ENCODE measurements around the gene NAP1L1. TPM values are rescaled to one million over a fixed set of nuclear protein-coding genes. Genes with fewer than 3 reads are reported as not detected.
A peak's percentile ranks its signal among the peaks of the same experiment; 100 is the strongest.

Gene NAP1L1
- total RNA-seq, 2 experiments from 2014 or later = 1,148 to 1,176 TPM

GRCh38 chr12:76072568-76072967, 11.9 kb downstream of the NAP1L1 start:
- peaks cover 55% of the 10 kb centered on the region for H3K4me1 Mint-ChIP-seq
- H3K27me3 Mint-ChIP-seq = no peaks in the 10 kb centered on the region
- no peak for DNase-seq
- no peaks in the 10 kb centered on the region for H3K9me3 Mint-ChIP-seq
- no peak overlapping the region for H3K27ac Mint-ChIP-seq
- peaks cover 68% of the 10 kb centered on the region for H3K36me3 Mint-ChIP-seq
- H3K4me3 Mint-ChIP-seq = no peak overlapping the region

DNA sequence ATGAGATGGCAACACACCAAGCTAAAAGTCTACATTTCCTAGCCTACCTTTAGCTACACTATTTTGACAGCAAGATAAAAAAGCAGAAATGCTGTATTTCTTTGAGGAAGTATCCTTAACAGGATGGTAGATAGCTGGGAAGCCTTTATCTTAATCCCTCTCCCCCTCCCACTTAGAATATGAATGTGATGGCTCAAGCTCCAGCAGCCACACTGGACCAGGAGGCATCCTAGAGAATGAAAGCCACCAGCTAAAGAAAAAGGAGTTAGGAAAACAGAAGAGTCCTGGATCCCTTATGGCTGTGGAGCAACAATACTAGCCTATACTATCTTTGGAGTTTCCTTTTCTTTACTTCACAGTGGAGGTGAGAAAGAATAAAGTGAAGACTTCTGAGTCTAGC, 15.1 kb downstream of the NAP1L1 start:
- H3K36me3 Mint-ChIP-seq = peaks cover 82% of the 10 kb centered on the region
- H3K27ac Mint-ChIP-seq = peak overlapping the region; percentile 59
- H3K27me3 Mint-ChIP-seq = no peaks in the 10 kb centered on the region
- H3K9me3 Mint-ChIP-seq = peaks cover 13% of the 10 kb centered on the region
- H3K4me3 Mint-ChIP-seq = no peak overlapping the region
- peaks cover 42% of the 10 kb centered on the region for H3K4me1 Mint-ChIP-seq
- DNase-seq = no peak

- Mint-ChIP-seq H3K4me3 (no peak overlapping the region), H3K4me1 (peaks cover 33% of the 10 kb centered on the region), H3K27ac (no peak overlapping the region), H3K9me3 (peaks cover 13% of the 10 kb centered on the region), H3K27me3 (no peaks in the 10 kb centered on the region), H3K36me3 (peaks cover 87% of the 10 kb centered on the region)
- no peak for DNase-seq
These were observed 18.6 kb downstream of the NAP1L1 start for GRCh38 chr12:76065917-76066316.

- H3K4me1 Mint-ChIP-seq = peaks cover 35% of the 10 kb centered on the region
- no peak overlapping the region for H3K27ac Mint-ChIP-seq
- no peak overlapping the region for H3K4me3 Mint-ChIP-seq
These were observed 19.6 kb downstream of the NAP1L1 start for GRCh38 chr12:76064904-76065303.

DNA sequence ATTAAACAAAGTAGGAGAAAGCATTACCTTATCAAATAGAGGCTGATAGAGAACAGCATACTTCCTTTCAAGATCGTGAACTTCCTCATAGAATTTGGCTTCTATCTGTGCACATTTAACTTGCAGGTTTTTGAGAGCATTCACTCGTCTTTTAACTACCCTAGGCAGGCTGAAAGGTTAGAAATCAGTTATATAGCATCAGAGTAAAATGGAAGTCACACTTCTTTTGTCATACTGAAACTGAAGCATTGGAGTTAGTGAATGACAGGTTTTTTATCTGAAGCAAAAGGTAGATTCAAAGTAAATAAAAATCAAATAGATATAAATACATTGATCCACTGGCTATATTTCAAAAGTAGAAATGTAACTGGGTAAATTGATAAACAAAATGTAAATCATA, 24.4 kb downstream of the NAP1L1 start:
- Mint-ChIP-seq H3K27me3 (no peaks in the 10 kb centered on the region), H3K9me3 (peaks cover 5% of the 10 kb centered on the region), H3K4me3 (no peak overlapping the region), H3K27ac (peak overlapping the region; percentile 19), H3K36me3 (peaks cover 55% of the 10 kb centered on the region), H3K4me1 (peaks cover 23% of the 10 kb centered on the region)
- no peak for DNase-seq

More at GRCh38 chr12:76064904-76065303, 19.6 kb downstream of the NAP1L1 start:
- H3K36me3 Mint-ChIP-seq = peaks cover 83% of the 10 kb centered on the region
- H3K27me3 Mint-ChIP-seq = no peaks in the 10 kb centered on the region
- peaks cover 13% of the 10 kb centered on the region for H3K9me3 Mint-ChIP-seq
- DNase-seq = no peak

- H3K4me1 Mint-ChIP-seq = peaks cover 14% of the 10 kb centered on the region
- no peaks in the 10 kb centered on the region for H3K9me3 Mint-ChIP-seq
- H3K27ac Mint-ChIP-seq = no peak overlapping the region
- DNase-seq = no peak
- H3K36me3 Mint-ChIP-seq = peaks cover 44% of the 10 kb centered on the region
- H3K27me3 Mint-ChIP-seq = no peaks in the 10 kb centered on the region
- no peak overlapping the region for H3K4me3 Mint-ChIP-seq
These were observed 27.2 kb downstream of the NAP1L1 start for GRCh38 chr12:76057326-76057725.

- Mint-ChIP-seq H3K36me3 (peaks cover 40% of the 10 kb centered on the region), H3K27me3 (no peaks in the 10 kb centered on the region), H3K4me3 (no peak overlapping the region), H3K9me3 (no peaks in the 10 kb centered on the region), H3K27ac (no peak overlapping the region), H3K4me1 (peaks cover 8% of the 10 kb centered on the region)
- DNase-seq = no peak
These were observed 29.1 kb downstream of the NAP1L1 start for GRCh38 chr12:76055393-76055792.

DNA sequence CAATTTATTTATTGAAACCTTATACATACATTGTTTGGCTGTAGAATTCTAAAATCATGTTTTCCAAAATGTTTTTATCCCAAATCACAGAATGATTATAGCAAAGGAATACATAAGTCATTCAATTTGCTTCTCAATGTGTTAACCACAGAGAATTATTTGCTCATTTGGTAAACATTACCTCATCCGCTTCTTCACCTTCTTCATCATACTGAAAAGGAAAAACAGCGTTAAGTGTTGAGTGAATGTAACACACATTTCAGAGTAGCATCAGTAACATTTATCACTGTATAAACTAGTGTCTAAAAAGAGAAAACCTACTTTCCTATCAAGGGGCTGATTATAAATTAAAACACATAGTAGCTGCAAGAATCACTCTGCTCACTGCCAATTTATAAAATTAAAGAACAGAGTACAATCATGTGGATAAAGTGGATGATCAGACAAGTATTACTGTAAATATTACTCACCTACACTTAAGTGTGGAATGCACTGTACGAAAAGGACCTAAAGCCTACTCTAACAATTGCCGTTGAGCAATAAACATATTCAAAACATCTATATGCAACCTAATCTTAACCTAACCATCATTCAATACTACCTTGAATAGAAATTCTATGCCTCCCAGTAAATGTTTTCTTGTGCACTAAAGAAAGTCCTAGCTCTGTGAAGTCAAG, 34.8 kb downstream of the NAP1L1 start:
- Mint-ChIP-seq H3K36me3 (peaks cover 35% of the 10 kb centered on the region), H3K9me3 (no peaks in the 10 kb centered on the region), H3K4me1 (peaks cover 4% of the 10 kb centered on the region), H3K27me3 (no peaks in the 10 kb centered on the region), H3K4me3 (no peak overlapping the region), H3K27ac (peak overlapping the region; percentile 1)
- no peak for DNase-seq

- Mint-ChIP-seq H3K27ac (no peak overlapping the region), H3K4me1 (peaks cover 5% of the 10 kb centered on the region), H3K4me3 (no peak overlapping the region), H3K9me3 (no peaks in the 10 kb centered on the region), H3K36me3 (peaks cover 31% of the 10 kb centered on the region), H3K27me3 (no peaks in the 10 kb centered on the region)
- DNase-seq = no peak
These were observed 36.7 kb downstream of the NAP1L1 start for GRCh38 chr12:76047742-76048141.

DNA sequence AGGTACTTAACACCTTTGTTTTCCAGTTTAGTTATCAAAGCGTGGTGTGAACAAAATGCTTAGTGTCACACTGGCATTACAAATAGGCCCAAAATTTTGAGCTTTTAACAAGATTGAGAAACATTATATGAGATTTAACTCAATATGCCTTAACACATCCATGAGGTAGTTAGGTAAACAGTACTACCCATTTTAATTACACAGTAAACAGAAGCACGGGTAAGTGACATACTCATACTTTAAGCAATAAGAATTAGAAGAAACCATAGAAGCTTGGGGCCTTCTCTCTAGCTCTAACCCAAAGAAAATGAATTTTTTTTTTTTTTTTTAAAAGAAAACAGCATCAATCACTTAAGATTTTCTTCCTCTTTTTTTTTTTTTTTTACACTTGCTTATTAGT, 37.4 kb downstream of the NAP1L1 start:
- Mint-ChIP-seq H3K27ac (no peak overlapping the region), H3K4me1 (peaks cover 7% of the 10 kb centered on the region), H3K27me3 (no peaks in the 10 kb centered on the region), H3K9me3 (no peaks in the 10 kb centered on the region), H3K4me3 (no peak overlapping the region), H3K36me3 (peaks cover 30% of the 10 kb centered on the region)
- DNase-seq = no peak

DNA sequence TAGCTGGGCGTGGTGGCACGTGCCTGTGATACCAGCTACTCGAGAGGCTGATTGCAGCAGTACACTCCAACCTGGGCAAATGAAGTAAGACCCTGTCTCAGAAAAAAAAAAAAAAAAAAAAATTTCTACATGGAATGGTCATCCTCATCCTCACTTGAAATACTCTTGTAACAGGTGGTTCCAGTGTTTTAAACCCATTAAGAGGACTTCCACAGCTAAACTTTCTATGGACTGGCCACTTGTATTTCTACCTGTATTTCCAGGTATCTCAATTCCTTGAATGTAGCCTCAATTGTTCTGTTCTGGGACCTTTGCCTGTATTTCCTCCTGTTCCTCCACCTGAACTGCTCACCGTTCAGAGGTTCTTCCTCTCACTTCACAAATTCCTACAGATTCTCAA, 41.1 kb downstream of the NAP1L1 start:
- Mint-ChIP-seq H3K27ac (no peak overlapping the region), H3K36me3 (peaks cover 19% of the 10 kb centered on the region), H3K9me3 (no peaks in the 10 kb centered on the region), H3K4me1 (peaks cover 9% of the 10 kb centered on the region), H3K27me3 (no peaks in the 10 kb centered on the region), H3K4me3 (no peak overlapping the region)
- no peak for DNase-seq

- H3K4me3 Mint-ChIP-seq = no peak overlapping the region
- H3K9me3 Mint-ChIP-seq = no peaks in the 10 kb centered on the region
- peaks cover 16% of the 10 kb centered on the region for H3K4me1 Mint-ChIP-seq
- no peak for DNase-seq
- peaks cover 15% of the 10 kb centered on the region for H3K36me3 Mint-ChIP-seq
- H3K27ac Mint-ChIP-seq = no peak overlapping the region
- H3K27me3 Mint-ChIP-seq = no peaks in the 10 kb centered on the region
These were observed 42.3 kb downstream of the NAP1L1 start for GRCh38 chr12:76042147-76042546.

DNA sequence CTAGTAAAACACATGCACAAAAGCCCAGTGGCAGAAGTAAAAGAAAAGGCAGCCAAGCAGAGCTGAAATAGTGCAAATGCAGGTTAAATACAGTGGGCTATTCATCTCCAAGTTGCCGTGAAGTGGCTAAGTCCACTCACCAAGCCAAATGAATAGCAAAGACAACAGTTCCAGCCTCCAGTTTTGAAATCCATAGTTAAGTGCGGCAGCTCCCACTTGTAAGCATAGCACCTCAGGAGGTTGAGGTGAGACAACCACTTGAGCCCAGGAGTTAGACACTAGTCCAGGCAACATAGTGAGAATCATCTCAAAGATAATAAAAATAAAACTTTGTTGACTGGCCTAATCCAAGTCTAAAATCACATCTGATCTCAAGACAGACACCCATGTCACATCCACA, 43.1 kb downstream of the NAP1L1 start:
- Mint-ChIP-seq H3K36me3 (peaks cover 9% of the 10 kb centered on the region), H3K4me1 (peaks cover 12% of the 10 kb centered on the region), H3K9me3 (no peaks in the 10 kb centered on the region), H3K27ac (peak overlapping the region; percentile 25), H3K27me3 (no peaks in the 10 kb centered on the region), H3K4me3 (no peak overlapping the region)
- no peak for DNase-seq

- no peaks in the 10 kb centered on the region for H3K27me3 Mint-ChIP-seq
- peak overlapping the region; percentile 52 for H3K27ac Mint-ChIP-seq
- H3K4me1 Mint-ChIP-seq = peaks cover 17% of the 10 kb centered on the region
These were observed 44.0 kb downstream of the NAP1L1 start for GRCh38 chr12:76040461-76040860.

GRCh38 chr12:76038176-76038575, 46.3 kb downstream of the NAP1L1 start:
- Mint-ChIP-seq H3K36me3 (peaks cover 5% of the 10 kb centered on the region), H3K27me3 (no peaks in the 10 kb centered on the region), H3K4me3 (no peak overlapping the region), H3K9me3 (no peaks in the 10 kb centered on the region), H3K4me1 (peaks cover 29% of the 10 kb centered on the region), H3K27ac (no peak overlapping the region)
- DNase-seq = no peak

More at GRCh38 chr12:76040461-76040860, 44.0 kb downstream of the NAP1L1 start:
- Mint-ChIP-seq H3K4me3 (no peak overlapping the region), H3K36me3 (peaks cover 9% of the 10 kb centered on the region), H3K9me3 (no peaks in the 10 kb centered on the region)
- DNase-seq = no peak

Data from activated naive CD8-positive, alpha-beta T cell treated with anti-CD3 and anti-CD28 coated beads for 36 hours (primary cell).